ENCODE measurements around the gene PLSCR5. TPM values are rescaled to one million over a fixed set of nuclear protein-coding genes. Genes with fewer than 3 reads are reported as not detected.

The PLSCR5 gene
- total RNA-seq, 1 experiment from 2014 or later, result not detected

- intact Hi-C loops (cut with micrococcal nuclease; ENCODE audit: unreplicated experiment), result no loop called here
- Histone ChIP-seq H3K27ac (no peak overlapping the region), H3K9me3 (ENCODE audit: insufficient read depth, low read depth) (0 out of 2 replicates have a peak, but pooled peaks cover 7% of the 10 kb centered on the region), H3F3A (ENCODE audit: insufficient read depth, low read depth) (no peaks in the 10 kb centered on the region), H3K4me3 (no peak overlapping the region), H3K9me2 (ENCODE audit: insufficient read depth) (no peaks in the 10 kb centered on the region), H3K36me3 (ENCODE audit: low read depth) (no peaks in the 10 kb centered on the region), H3K79me2 (ENCODE audit: low read depth) (no peaks in the 10 kb centered on the region), H4K20me1 (ENCODE audit: insufficient read depth) (no peaks in the 10 kb centered on the region), H3K4me2 (no peak overlapping the region), H2AFZ (no peak overlapping the region), H3K27me3 (ENCODE audit: insufficient read depth, low read depth) (no peaks in the 10 kb centered on the region), H3K4me1 (replicated peaks; ENCODE audit: insufficient read depth) (no peaks in the 10 kb centered on the region)
- BruUV-seq (replicated peaks), result no TSS peak
- CTCF ChIA-PET, result no interaction called here
- TF ChIP-seq EZH2 (IDR thresholded peaks at IDR 0.05; ENCODE audit: low read depth) (no peak), CTCF (conservative IDR thresholded peaks at IDR 0.05) (no peak)
- no peak for DNase-seq
- POLR2A ChIA-PET (ENCODE audit: unreplicated experiment), result no interaction called here
Observed at GRCh38 chr3:146585156-146585555, 20.0 kb downstream of the PLSCR5 start.

GRCh38 chr3:146581951-146582467 is 23.1 kb downstream of the PLSCR5 start:
- Histone ChIP-seq H3K79me2 (ENCODE audit: low read depth) (no peaks in the 10 kb centered on the region), H3F3A (ENCODE audit: insufficient read depth, low read depth) (no peaks in the 10 kb centered on the region), H2AFZ (no peak overlapping the region), H3K36me3 (ENCODE audit: low read depth) (no peaks in the 10 kb centered on the region), H3K9me2 (ENCODE audit: insufficient read depth) (no peaks in the 10 kb centered on the region), H3K9me3 (ENCODE audit: insufficient read depth, low read depth) (0 out of 2 replicates have a peak, but pooled peaks cover 7% of the 10 kb centered on the region), H3K4me3 (no peak overlapping the region), H3K4me2 (no peak overlapping the region), H4K20me1 (ENCODE audit: insufficient read depth) (no peaks in the 10 kb centered on the region), H3K27me3 (ENCODE audit: insufficient read depth, low read depth) (no peaks in the 10 kb centered on the region), H3K4me1 (replicated peaks; ENCODE audit: insufficient read depth) (no peaks in the 10 kb centered on the region), H3K27ac (no peak overlapping the region)
- POLR2A ChIA-PET (ENCODE audit: unreplicated experiment), result no interaction called here
- no peak for TF ChIP-seq EZH2 (IDR thresholded peaks at IDR 0.05; ENCODE audit: low read depth)
- no peak for TF ChIP-seq CTCF (conservative IDR thresholded peaks at IDR 0.05)
- no TSS peak for BruUV-seq (replicated peaks)
- DNase-seq, result peak in 1 of 2 experiments; percentile 15
- CTCF ChIA-PET, result interaction anchor here (0.5 kb wide), 1 partner anchor 46 kb away, joined by 3 read pairs; no protein-coding TSS in a partner anchor
- intact Hi-C loops (cut with micrococcal nuclease; ENCODE audit: unreplicated experiment), result no loop called here

- Histone ChIP-seq H3K9me2 (ENCODE audit: insufficient read depth) (no peaks in the 10 kb centered on the region), H3K27ac (no peak overlapping the region), H4K20me1 (ENCODE audit: insufficient read depth) (no peaks in the 10 kb centered on the region), H3K4me1 (replicated peaks; ENCODE audit: insufficient read depth) (no peaks in the 10 kb centered on the region), H3K36me3 (ENCODE audit: low read depth) (no peaks in the 10 kb centered on the region), H3K79me2 (ENCODE audit: low read depth) (no peaks in the 10 kb centered on the region), H2AFZ (no peak overlapping the region), H3K9me3 (ENCODE audit: insufficient read depth, low read depth) (0 out of 2 replicates have a peak, but pooled peaks cover 7% of the 10 kb centered on the region), H3F3A (ENCODE audit: insufficient read depth, low read depth) (no peaks in the 10 kb centered on the region), H3K4me3 (no peak overlapping the region), H3K27me3 (ENCODE audit: insufficient read depth, low read depth) (no peaks in the 10 kb centered on the region), H3K4me2 (no peak overlapping the region)
- CTCF ChIA-PET, result no interaction called here
- POLR2A ChIA-PET (ENCODE audit: unreplicated experiment), result no interaction called here
- TF ChIP-seq CTCF (conservative IDR thresholded peaks at IDR 0.05), result no peak
- no peak for TF ChIP-seq EZH2 (IDR thresholded peaks at IDR 0.05; ENCODE audit: low read depth)
- no TSS peak for BruUV-seq (replicated peaks)
- no peak for DNase-seq
- intact Hi-C loops (cut with micrococcal nuclease; ENCODE audit: unreplicated experiment), result no loop called here
Observed at GRCh38 chr3:146581080-146581601, 24.0 kb downstream of the PLSCR5 start.
